Fibroblast of pulmonary artery (primary cell): ENCODE data around the gene EBPL.
"Not testable (repeated sequence)": the region's sequence is repeated elsewhere in the genome, so short reads cannot be mapped to it uniquely, and the experiment has no call there.

Experiments used
- DNase-seq: peaks from one replicate; pipeline ENCODE4 v3.0.0-alpha.2; 2010; ENCODE audit warnings: low read depth
- H3K4me3 ChIP-seq: replicated peaks from 2 replicates; pipeline ENCODE4 v1.5.1; 2011; ENCODE audit warnings: low read depth, mild to moderate bottlenecking, control low read depth, low read length, moderate library complexity
- CTCF ChIP-seq: IDR thresholded peaks from 2 replicates; pipeline ENCODE4 v1.5.1; 2011; ENCODE audit warnings: mild to moderate bottlenecking, control low read depth, low read length, inconsistent platforms; ENCODE audit errors: missing control alignments

The EBPL gene

GRCh38 chr13:49714757-49715156, 23.5 kb upstream of the EBPL start:
- no peak overlapping the region for H3K4me3 ChIP-seq
- TF ChIP-seq CTCF = no peak
- no peak for DNase-seq

GRCh38 chr13:49711218-49711863, 20.1 kb upstream of the EBPL start:
- H3K4me3 ChIP-seq = no peak overlapping the region
- TF ChIP-seq CTCF = no peak
- peak; percentile 83 for DNase-seq

DNA sequence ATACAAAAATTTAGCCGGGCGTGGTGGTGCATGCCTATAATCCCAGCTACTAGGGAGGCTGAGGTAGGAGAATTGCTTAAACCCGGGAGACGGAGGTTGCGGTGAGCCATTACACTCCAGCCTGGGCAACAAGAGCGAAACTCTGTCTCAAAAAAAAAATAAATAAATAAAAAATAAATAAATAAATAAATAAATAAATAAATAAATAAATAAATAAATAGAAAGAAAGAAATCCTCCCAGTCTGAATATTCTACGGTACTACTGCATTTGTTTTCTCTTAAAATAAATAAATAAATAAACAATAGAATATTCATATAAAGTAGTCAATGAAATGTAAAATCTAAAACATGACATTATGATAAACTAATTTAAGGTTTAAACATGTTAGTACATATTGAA, 13.0 kb upstream of the EBPL start:
- DNase-seq, H3K4me3 ChIP-seq: not testable (repeated sequence)

- no peak for TF ChIP-seq CTCF
- DNase-seq = no peak
- no peak overlapping the region for H3K4me3 ChIP-seq
Measured at GRCh38 chr13:49701491-49701890, 10.2 kb upstream of the EBPL start.

GRCh38 chr13:49697468-49697867, 6.2 kb upstream of the EBPL start:
- TF ChIP-seq CTCF = no peak
- DNase-seq = no peak
- no peak overlapping the region for H3K4me3 ChIP-seq

- no peak overlapping the region for H3K4me3 ChIP-seq
- no peak for DNase-seq
- TF ChIP-seq CTCF = no peak
Measured at GRCh38 chr13:49694446-49694845, 3.2 kb upstream of the EBPL start.

- H3K4me3 ChIP-seq = no peak overlapping the region
- TF ChIP-seq CTCF = no peak
- DNase-seq = no peak
Measured at GRCh38 chr13:49693877-49694276, 2.6 kb upstream of the EBPL start.
